HG03196 (cell line): Measurements from ENCODE around the gene NOC3L.
"Not testable (repeated sequence)": the region's sequence is repeated elsewhere in the genome, so short reads cannot be mapped to it uniquely, and the experiment has no call there.

Source experiments
- ATAC-seq: cut with Tn5 transposase; IDR thresholded peaks from one replicate; pipeline ENCODE4 v1.9.1; 2021; ENCODE audit not compliant: unreplicated experiment

NOC3L gene

GRCh38 chr10:94362360-94363250, at the start of gene NOC3L:
TSS of gene NOC3L (minus strand) at chr10:94362939. CDS start at chr10:94362838, 101 bp downstream.
- ATAC-seq = peak; percentile 99

- ATAC-seq = no peak
Measured at GRCh38 chr10:94412449-94412848, 49.7 kb upstream of the NOC3L start.

- ATAC-seq = no peak
Measured at GRCh38 chr10:94411304-94411703, 48.6 kb upstream of the NOC3L start.

- ATAC-seq = no peak
Measured at GRCh38 chr10:94409021-94409657, 46.4 kb upstream of the NOC3L start.

- no peak for ATAC-seq
Measured at GRCh38 chr10:94407668-94408067, 44.9 kb upstream of the NOC3L start.

GRCh38 chr10:94405406-94405805, 42.7 kb upstream of the NOC3L start:
- ATAC-seq = no peak

GRCh38 chr10:94403380-94404213, 40.9 kb upstream of the NOC3L start:
- ATAC-seq = peak; percentile 60

- peak; percentile 24 for ATAC-seq
Measured at GRCh38 chr10:94402843-94403379, 40.2 kb upstream of the NOC3L start.

GRCh38 chr10:94402204-94402842, 39.6 kb upstream of the NOC3L start, which contains the start of gene TBC1D12:
TSS of gene TBC1D12 (plus strand) at chr10:94402541. CDS start at chr10:94402614, 73 bp downstream.
- peak; percentile 76 for ATAC-seq

GRCh38 chr10:94398762-94399161, 36.0 kb upstream of the NOC3L start:
- no peak for ATAC-seq

GRCh38 chr10:94397549-94398370, 35.0 kb upstream of the NOC3L start:
- ATAC-seq = no peak

GRCh38 chr10:94392117-94392516, 29.4 kb upstream of the NOC3L start:
- not testable (repeated sequence) for ATAC-seq

GRCh38 chr10:94385733-94386132, 23.0 kb upstream of the NOC3L start:
- not testable (repeated sequence) for ATAC-seq

GRCh38 chr10:94383530-94383929, 20.8 kb upstream of the NOC3L start:
- ATAC-seq = no peak

GRCh38 chr10:94376865-94377264, 14.1 kb upstream of the NOC3L start:
- no peak for ATAC-seq

GRCh38 chr10:94375374-94375773, 12.6 kb upstream of the NOC3L start:
- no peak for ATAC-seq

GRCh38 chr10:94370501-94370900, 7.8 kb upstream of the NOC3L start:
- no peak for ATAC-seq

GRCh38 chr10:94366382-94366781, 3.6 kb upstream of the NOC3L start:
- no peak for ATAC-seq

- no peak for ATAC-seq
Measured at GRCh38 chr10:94364482-94364881, 1.7 kb upstream of the NOC3L start.

- no peak for ATAC-seq
Measured at GRCh38 chr10:94363251-94363565, 469 bp upstream of the NOC3L start.
